Kidney (tissue), 14 donors: ENCODE measurements around the gene MAP1LC3A. TPM values are rescaled to one million over a fixed set of nuclear protein-coding genes. Genes with fewer than 3 reads are reported as not detected.

Experiments used
- DNase-seq, 5 donors: peaks; one replicate each; pipeline ENCODE4 v3.0.0-alpha.2; 2013 to 2020
- FAIRE-seq: peaks from 2 replicates; lab custom pipeline; 2012; peaks lifted over from hg19 to GRCh38; lab: Jason Lieb, UNC
- H3K27ac ChIP-seq, 2 donors: one replicate each; pipeline ENCODE4 v1.7.0; 2013; ENCODE audit warnings: low read depth in 2 of 2, low read length in 2 of 2, inconsistent platforms in 1 of 2
- H3K27me3 ChIP-seq: one replicate; pipeline ENCODE4 v1.7.1; 2013; ENCODE audit warnings: low read length, inconsistent platforms; ENCODE audit not compliant: control insufficient read depth, insufficient read depth
- H3K36me3 ChIP-seq, 3 donors: one replicate each; pipeline versions ENCODE4 v1.7.0 to v1.7.1; 2013; ENCODE audit warnings: low read length in 3 of 3, control low read depth in 1 of 3, inconsistent platforms in 1 of 3; ENCODE audit not compliant: insufficient read depth in 3 of 3, control insufficient read depth in 2 of 3
- H3K4me1 ChIP-seq, 3 donors: one replicate each; pipeline versions ENCODE4 v1.7.0 to v1.7.1; 2013; ENCODE audit warnings: low read length in 3 of 3, inconsistent platforms in 1 of 3, low read depth in 1 of 3; ENCODE audit not compliant: control insufficient read depth in 2 of 3, insufficient read depth in 2 of 3
- H3K4me3 ChIP-seq, 3 donors: one replicate each; pipeline versions ENCODE4 v1.7.0 to v1.8.1; 2013; ENCODE audit warnings: low read length in 3 of 3, control low read depth in 1 of 3, inconsistent platforms in 1 of 3
- H3K9ac ChIP-seq, 3 donors: one replicate each; pipeline versions ENCODE4 v1.7.0 to v1.7.1; 2013; ENCODE audit warnings: low read length in 3 of 3, control low read depth in 1 of 3, inconsistent platforms in 1 of 3
- H3K9me3 ChIP-seq, 3 donors: one replicate each; pipeline versions ENCODE4 v1.7.0 to v1.7.1; 2013; ENCODE audit warnings: low read length in 3 of 3, control low read depth in 1 of 3, inconsistent platforms in 1 of 3; ENCODE audit not compliant: control insufficient read depth in 2 of 3, insufficient read depth in 1 of 3
- intact Hi-C: fragments of 100-400 bp; cut with DNase I; formaldehyde crosslinking; loops from one replicate; pipeline ENCODE4 v1.11.1; 2022
- polyA plus RNA-seq: library from polyadenylated mRNA; stranded (reverse); fragments of 350-450 nt; fragmentation: Illumina TruSeq; extraction: RNeasy Lipid Tissue Mini Kit (QIAGEN cat#74804); gene quantifications from one replicate; pipeline ENCODE4 v1.2.3, GENCODE V29; 2014; ENCODE audit warnings: low read depth, low replicate concordance; ENCODE audit not compliant: insufficient read depth
- total RNA-seq: library from RNA; stranded (reverse); fragmentation: NEBNext Ultra II Directional; extraction: Animal tissue kit (Norgen Biotek cat#: 25700); gene quantifications from one replicate; pipeline ENCODE4 v1.2.1, GENCODE V29; 2021
- TF ChIP-seq, protein P1 (sequence below): IDR thresholded peaks from 3 replicates; pipeline ENCODE4 v1.5.1; 2012; ENCODE audit warnings: mild to moderate bottlenecking, moderate library complexity, borderline replicate concordance; ENCODE audit not compliant: insufficient read depth; ENCODE audit errors: extremely low read depth
- donor health status: control.
- donor health status: control.
- donor health status: control.
- donor health status: control.
- donor health status: control.
- donor health status: DM: yes; HTN: yes; CAD: no.
- donor health status: Normal renal cell carcinoma (clear cell type).

MAP1LC3A gene
- total and polyA plus RNA-seq, 2 donors from 2014 or later, result 42.5 to 153 TPM

DNA sequence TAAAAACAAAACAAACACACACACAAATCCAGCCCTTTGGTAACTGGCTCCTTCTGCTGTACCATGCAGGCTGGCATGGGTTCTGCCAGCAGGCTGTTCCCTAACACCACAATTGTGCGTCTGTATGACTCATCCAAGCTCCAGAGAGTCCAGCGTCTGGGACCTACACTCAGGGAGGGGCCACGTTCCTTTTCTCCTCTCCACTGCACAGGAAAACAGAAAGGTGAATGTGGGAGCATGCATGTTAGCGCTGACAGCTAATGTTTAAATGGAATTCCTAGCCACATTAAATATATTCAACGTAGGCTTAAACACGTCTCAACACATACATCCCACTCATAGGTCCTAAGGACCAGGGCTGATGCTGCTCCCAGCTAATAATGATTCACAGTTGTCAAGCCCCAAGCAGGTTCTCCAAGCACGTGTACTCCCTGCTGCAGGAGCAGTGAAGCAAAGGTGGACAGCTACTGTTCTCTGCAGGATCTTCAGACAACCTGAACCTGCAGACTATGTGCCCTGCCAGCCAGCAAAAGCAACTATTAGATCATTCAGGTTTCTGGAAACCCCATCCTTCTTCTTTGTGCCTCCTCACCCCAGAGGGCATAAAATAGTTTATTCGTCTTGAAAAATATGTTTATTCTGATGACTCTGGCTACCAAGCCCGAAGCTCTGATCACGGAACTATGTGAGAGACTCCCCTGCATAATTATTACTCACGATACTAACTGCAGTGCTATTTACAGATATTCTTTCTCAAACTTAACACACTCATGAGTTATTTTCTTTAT is 20.9 kb downstream of the MAP1LC3A start:
- TF ChIP-seq, protein P1, sequence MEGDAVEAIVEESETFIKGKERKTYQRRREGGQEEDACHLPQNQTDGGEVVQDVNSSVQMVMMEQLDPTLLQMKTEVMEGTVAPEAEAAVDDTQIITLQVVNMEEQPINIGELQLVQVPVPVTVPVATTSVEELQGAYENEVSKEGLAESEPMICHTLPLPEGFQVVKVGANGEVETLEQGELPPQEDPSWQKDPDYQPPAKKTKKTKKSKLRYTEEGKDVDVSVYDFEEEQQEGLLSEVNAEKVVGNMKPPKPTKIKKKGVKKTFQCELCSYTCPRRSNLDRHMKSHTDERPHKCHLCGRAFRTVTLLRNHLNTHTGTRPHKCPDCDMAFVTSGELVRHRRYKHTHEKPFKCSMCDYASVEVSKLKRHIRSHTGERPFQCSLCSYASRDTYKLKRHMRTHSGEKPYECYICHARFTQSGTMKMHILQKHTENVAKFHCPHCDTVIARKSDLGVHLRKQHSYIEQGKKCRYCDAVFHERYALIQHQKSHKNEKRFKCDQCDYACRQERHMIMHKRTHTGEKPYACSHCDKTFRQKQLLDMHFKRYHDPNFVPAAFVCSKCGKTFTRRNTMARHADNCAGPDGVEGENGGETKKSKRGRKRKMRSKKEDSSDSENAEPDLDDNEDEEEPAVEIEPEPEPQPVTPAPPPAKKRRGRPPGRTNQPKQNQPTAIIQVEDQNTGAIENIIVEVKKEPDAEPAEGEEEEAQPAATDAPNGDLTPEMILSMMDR, result peak; percentile 51
- Histone ChIP-seq H3K9ac (no peak overlapping the region), H3K36me3 (peaks cover 0 to 7% (median 2%) of the 10 kb centered on the region in 3 donors), H3K27ac (no peak overlapping the region), H3K27me3 (no peaks in the 10 kb centered on the region), H3K4me1 (peaks cover 0 to 3% (median 0%) of the 10 kb centered on the region in 3 donors), H3K4me3 (no peak overlapping the region), H3K9me3 (no peaks in the 10 kb centered on the region)
- peak in 4 of 5 donors; percentile 52 to 77 (median 74) for DNase-seq
- intact Hi-C loops, result no loop called here
- FAIRE-seq, result no peak

DNA sequence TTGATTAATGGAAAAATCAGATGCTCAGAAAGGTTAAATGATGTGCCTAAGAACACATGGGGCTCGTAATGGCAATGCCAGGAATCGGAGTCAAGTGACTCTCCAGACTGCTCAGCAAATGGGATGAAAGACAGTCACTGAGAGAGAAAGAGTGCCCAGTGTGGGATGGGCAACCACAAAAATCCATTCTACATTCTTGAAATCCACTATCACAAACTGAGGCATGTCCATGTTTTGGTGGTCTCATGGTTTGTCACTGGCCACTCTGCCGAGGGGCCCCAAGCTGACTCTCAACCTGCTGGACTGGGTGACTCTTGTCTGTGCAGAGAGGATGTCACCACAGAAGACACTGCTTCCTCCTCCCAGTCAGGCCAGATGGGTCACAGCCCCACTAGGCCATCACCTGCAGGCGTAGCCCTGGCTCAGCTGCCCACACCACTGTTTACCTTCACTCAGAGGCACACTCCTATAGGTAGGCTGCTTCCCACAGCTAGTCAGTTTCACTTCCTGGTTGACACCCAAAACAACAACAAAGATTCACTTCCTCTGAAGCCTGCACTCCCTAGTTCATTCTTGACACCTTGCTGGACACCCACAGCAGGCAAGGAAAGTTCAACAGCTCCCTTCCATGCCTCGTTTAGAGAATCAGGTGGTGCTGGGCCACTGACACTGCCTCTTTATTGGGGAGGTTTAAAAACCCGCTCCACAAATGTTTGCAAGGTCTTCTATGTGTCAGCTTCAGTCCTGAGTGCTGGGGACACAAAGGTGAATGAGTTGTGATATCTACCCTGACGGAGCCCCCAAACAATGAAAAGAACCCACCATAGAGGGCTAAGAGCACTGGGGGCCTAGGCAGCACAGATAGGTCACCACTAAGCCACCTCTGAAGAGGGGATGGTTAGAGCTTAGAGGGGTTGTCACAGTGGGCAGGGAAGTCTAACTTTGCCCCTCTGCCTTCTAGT is 21.7 kb downstream of the MAP1LC3A start:
- H3K36me3 ChIP-seq, result peaks cover 0 to 4% (median 2%) of the 10 kb centered on the region in 3 donors
- FAIRE-seq (no peak), DNase-seq (no peak)
- no peak overlapping the region for H3K4me3 ChIP-seq
- H3K27me3 ChIP-seq, result no peaks in the 10 kb centered on the region
- no peak overlapping the region for H3K9ac ChIP-seq
- H3K4me1 ChIP-seq, result peaks cover 0 to 3% (median 0%) of the 10 kb centered on the region in 3 donors
- intact Hi-C loops, result no loop called here
- H3K27ac ChIP-seq, result no peak overlapping the region
- TF ChIP-seq, protein P1, result no peak
- H3K9me3 ChIP-seq, result no peaks in the 10 kb centered on the region

DNA sequence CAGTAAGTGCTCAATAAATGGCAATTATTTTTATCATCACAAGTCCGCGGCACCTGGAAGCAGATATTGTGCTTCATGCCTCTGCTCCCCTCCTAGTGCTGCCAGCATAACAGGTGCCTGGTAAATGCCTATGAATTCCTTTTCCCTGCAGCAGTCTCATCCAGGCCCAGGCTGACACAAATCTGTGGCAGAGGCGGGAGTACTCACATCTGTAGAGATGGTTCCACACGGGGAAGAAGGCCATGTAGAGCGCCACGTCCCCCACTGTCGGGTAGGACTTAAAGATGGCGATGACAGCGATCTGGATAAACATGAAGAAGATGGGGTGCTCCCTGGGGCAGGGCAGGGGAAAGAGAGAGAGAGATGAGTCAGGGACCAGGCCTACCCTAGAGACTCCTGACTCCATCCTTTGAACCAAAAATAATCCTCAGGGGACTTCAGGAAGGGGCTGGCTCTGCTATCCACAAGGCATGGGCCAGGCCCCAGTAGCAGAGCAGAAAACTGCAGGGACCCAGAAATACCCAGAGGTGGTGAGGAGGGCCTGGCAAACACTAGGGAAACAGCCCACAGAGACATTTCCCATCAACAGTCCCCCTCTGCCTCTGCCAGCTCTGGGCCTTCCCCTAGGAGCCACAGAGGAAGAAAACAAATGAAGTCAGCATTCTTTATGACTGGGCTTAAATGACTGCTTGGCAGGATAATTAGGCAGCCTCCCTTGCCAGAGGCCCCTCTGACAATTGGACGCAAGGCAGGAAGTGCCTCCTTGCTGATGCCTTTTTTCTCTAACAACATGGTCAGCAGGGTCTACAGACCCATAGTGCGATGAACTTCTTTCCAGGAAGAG is 23.0 kb downstream of the MAP1LC3A start:
- H3K27me3 ChIP-seq, result no peaks in the 10 kb centered on the region
- H3K36me3 ChIP-seq, result peaks cover 0 to 4% (median 2%) of the 10 kb centered on the region in 3 donors
- intact Hi-C loops, result no loop called here
- H3K4me3 ChIP-seq, result no peak overlapping the region
- H3K9me3 ChIP-seq, result no peaks in the 10 kb centered on the region
- peaks cover 0 to 3% (median 0%) of the 10 kb centered on the region in 3 donors for H3K4me1 ChIP-seq
- peak overlapping the region in 1 of 2 donors; percentile 43 for H3K27ac ChIP-seq
- TF ChIP-seq, protein P1, result no peak
- FAIRE-seq (no peak), DNase-seq (peak in 1 of 5 donors; percentile 58)
- H3K9ac ChIP-seq, result no peak overlapping the region
